Stimulated activated CD8-positive, alpha-beta memory T cell treated with anti-CD3 and anti-CD28 coated beads, Interleukin-7, amount 100 ng/mL, for 48 hours (primary cell): ENCODE results near the gene CREM.
A peak's percentile ranks its signal among the peaks of the same experiment; 100 is the strongest.

Source experiments
- DNase-seq, 2 donors: peaks; one replicate each; pipeline ENCODE4 v3.0.0-alpha.2; 2020; ENCODE audit warnings: low read depth in 1 of 2; ENCODE audit errors: extremely low read depth in 1 of 2

The CREM gene

DNA sequence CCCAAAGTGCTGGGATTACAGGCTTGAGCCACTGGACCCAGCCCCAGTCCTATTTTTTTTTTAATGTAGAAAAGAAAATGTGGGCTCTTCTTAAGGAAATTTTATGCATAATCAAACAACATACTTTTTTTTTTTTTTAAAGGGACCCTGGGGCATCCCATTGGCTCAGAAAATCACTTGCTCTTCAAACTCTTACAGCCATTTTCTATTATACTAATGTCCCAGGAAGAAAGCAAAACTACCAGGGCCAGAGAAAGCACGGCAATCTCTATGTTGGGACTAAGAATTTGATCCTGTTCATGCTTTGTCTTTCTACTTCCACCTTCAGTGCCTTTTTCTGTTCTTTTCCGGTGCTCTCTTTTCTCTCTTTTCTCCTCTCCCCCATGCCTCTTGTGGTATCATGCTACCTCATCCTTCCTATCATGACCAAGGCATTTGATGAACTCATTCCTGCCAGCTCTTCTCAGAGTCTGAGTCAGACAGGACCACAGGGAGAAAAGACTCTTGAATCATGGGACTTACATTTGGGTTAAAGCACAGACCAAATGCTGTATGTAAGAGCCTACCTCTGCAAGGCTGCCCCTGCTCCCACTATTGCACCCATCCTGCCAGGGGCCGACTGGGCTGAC is 133.2 kb downstream of the CREM start:
- DNase-seq = peak in 1 of 2 donors; percentile 5

DNA sequence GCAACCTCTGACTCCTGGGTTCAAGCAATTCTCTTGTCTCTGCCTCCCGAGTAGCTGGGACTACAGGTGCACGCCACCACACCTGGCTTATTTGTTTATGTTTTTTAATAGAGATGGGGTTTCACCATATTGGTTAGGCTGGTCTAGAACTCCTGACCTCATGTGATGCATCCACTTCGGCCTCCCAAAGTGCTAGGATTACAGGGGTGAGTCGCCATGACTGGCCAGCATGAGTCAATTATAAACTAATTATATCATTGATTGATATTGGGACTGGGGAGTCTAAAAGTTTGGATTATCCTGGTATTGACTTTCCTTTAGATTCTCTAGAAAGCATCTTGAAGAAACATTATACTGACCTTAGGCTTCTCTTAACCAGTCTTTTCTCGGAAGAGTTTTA is 135.8 kb downstream of the CREM start:
- DNase-seq = no peak
